HG02852 (cell line): Measurements from ENCODE around the gene TOGARAM2.

Experiments used
- ATAC-seq: cut with Tn5 transposase; IDR thresholded peaks from one replicate; pipeline ENCODE4 v1.9.1; 2021; ENCODE audit warnings: mild to moderate bottlenecking, moderate library complexity; ENCODE audit not compliant: unreplicated experiment

TOGARAM2 gene

GRCh38 chr2:28981016-28981441, at the start of gene TOGARAM2:
Gene TOGARAM2 (plus strand): TSS chr2:28981298. CDS start chr2:28994835, 13,537 bp downstream.
- ATAC-seq = no peak

DNA sequence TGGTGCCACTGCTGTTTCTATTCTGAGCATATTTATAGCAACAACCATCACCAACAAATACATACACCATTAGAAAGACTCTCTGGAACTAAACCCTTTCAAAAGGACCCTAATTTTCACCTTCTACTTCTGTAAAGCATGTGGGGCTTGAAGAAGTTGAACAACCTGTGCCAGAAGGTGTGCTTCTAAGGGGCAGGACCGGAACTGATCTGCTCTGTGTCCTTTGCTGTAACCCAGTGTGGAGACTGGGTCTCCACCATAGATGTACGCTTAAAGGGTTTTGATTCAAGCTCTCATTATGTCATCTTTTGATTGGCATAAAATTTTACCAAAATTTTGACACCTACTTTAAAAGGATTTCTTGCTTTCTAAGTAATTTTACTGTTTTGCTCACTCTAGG, 46.3 kb upstream of the TOGARAM2 start:
- no peak for ATAC-seq

DNA sequence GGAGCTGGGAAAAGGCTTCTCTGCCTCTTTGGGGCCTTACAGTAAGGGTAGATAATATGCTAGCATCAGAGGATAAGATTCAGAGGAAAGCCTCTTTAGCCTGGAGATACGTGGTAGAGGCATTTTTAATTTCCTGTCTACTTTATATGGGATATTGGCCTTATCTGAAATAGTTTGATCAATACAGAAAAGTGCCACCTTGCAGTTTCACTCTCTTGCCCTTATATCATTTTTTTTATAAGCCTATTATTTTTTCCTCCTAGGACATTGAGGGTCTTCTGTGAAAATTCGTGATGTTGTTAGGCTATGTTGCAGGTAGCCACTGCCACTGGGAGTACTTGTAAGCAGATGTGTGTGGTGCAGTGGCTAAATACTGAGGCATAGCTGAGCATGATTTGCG, 40.1 kb upstream of the TOGARAM2 start:
- ATAC-seq = no peak

DNA sequence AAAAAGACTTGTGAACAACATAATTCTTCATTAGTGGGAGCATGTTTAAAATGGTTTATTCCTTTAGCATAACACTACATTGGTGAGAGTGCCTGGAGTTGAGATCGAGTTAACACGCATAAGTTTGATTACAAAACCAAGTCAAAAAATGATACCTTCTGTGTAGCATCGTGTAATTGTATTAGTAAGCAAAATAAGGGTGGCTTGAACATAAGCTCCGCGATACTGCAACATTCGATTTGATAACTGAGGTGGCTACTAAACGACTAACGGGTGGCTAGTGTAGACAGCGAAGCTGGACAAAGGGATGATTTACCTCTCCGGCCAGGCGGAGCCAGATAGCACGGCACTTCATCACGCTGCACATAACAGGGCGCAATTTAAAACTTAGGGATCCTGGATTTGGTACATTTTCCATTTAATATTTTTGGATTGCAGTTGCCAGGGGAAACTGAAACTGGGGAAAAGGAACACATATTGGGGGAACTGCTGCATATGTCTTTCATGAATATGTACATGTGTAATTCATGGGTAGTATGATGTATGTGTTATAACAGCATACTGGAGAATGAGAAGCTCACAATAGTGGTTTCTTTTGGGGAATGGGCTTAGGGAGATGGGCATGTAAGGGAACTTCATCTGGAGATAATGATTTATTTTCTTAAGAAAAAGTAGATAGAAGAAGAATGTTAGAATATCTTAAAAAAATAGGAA, 36.4 kb upstream of the TOGARAM2 start:
- no peak for ATAC-seq

DNA sequence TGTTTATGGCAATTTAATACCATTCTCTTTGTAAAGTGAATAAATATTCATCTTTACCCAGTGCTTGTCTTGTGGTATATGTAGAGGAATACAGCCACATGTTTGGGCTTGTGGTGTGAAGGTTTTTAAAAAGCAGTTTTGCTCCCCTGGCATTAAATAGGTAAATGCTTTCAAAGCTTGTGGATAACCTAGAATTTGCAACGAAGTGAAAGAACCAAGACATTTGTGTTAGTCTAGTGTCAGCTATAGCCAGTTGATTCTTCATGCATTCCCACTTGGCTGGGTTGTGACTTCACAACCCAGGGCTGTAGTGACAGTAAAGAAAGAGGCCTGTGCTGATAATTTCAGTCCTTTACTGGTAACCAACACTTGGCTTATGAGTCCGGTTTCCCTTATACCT, 32.9 kb upstream of the TOGARAM2 start:
- no peak for ATAC-seq

- no peak for ATAC-seq
Measured at GRCh38 chr2:28949190-28949589, 31.9 kb upstream of the TOGARAM2 start.

DNA sequence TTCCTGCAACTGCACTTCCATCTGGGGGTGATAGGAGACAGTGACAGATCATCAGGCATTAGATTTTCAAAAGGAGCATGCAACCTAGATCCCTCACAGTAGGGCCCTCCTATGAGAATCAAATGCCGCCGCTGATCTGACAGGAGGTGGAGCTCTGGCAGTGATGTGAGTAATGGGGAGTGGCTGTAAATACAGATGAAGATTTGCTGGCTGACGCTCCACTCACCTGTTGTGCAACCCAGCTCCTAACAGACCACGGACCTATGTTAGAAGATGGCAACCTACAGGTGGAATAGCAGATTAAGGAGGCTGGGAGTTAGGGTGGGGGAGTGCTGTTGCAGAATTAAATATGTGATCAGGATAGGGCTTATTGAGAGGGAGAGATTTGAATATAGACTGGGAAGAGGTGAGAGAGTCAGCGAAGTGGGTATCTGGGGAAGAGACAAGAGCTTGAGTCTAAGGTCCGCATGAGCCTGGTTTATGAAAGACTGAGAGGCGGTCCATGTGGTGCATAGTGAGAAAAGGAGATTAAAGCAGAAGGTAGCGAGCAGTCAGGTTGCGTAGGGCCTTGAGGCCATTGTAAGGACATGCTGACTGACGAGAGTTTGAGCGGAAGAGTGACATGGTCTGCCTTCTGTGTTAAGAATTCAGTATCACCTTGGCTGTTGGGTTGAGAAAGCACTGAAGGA, 31.3 kb upstream of the TOGARAM2 start:
- ATAC-seq = no peak

DNA sequence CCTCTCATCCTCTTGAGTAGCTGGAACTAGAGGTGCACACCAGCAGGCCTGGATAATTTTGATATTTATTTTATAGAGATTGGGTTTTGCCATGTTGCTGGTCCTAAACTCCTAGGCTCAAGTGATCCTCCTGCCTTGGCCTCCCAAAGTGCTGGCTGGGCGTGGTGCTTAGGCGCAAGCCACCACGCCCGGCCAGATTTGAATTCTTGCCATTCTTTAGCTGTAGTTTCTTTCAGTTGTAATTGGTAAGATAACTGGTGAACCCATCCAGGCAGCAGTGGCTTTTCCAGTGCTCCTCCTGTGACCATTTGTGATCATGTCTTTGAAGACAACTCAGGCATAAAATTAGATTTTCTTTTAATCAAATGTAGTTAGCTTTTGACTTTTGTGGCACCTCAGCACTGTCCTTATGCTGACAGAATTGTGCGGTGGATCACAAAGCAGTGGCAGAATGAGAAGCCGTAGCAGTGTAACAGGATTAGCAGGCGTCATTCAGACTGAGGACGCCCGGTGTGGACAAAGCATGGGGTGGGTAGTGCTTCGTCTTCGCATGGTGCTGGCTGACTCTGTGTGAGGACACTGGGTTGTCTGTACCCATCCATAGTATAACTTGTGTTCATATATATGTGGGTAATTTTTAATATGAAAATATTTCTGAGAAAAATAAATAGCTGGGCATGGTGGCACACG, 30.0 kb upstream of the TOGARAM2 start:
- no peak for ATAC-seq

DNA sequence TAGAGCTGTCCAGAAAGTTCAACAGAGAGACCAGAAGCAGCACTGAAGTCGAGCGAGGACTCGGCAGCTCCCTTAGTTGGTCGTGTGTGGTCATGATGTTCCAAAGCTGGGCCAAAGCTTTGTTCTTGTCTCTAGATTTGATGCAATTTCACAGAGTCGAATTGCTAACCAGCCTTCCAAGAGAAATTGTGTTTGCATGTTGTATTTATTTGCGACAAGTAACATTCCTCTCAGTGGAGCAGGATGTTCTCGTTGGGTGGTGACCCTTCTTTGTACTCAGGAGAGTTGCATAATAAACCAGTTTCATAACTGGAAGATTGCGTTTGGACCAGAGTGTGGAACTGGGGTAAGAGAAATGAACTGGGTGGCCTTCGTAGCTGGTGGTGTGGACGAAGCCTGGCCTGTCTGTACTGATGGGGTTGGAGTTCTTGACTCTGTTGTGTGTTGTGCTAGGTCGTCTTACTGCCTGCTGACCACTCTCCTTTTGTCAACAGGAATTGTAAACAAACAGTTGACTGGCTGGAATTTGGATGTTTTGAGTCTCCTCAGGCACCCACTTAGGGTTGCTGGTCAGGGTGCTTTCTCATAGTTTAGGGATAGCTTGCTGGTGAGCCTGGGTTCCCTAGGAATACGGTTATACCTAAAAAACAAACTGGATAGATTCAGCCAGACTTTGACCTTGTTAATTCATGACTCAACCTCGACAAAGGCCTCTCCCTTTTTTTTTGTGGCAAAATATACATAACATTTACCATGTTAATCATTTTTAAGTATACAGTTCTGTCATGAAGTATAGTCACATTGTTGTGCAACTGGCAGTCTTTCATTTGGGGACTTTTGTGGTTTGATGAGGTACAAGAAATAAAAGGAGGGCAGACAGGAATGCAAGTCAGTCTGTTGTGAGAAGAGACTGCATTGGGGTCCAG, 28.9 kb upstream of the TOGARAM2 start:
- ATAC-seq = no peak

GRCh38 chr2:28952836-28953211, 28.3 kb upstream of the TOGARAM2 start:
- ATAC-seq = no peak

DNA sequence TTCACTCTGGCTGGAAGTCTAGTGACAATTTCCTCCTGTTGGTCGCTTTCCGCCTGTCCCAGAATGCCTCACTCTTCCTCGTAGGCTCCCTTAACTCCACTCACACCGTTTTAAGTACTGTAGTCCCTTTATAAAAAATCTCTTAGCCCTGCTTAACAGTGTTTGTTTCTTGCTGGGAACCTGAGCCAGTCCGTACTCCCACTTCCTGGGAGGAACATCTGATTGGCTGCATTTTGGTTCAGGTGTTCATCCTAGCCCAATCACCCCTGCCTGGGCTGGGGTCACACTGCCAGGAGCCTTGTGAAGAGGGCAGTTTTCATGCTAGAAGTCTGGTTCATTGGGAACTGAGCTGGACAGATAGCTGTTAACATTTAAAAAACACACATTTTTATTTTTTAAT, 25.6 kb upstream of the TOGARAM2 start:
- ATAC-seq = no peak

DNA sequence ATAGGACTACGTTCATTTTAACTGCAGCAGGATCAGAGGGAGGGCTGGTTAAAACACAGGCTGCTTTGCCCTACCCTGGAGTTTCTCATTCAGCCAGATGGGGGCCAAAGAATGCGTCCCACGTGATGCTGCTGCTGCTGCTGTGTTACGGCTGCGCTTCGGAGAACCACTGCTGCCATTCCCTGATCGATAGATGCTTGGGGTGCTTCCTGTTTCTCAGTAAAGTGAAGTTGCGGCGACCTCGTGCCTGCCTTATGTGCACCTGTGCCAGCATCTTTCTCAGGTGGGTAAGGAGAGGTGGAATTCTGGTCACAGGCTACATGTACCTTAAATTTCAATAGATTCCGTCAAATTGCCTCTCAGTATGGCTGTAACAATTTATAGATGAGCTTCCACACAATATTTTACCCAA, 24.7 kb upstream of the TOGARAM2 start:
- no peak for ATAC-seq

GRCh38 chr2:28956890-28957289, 24.2 kb upstream of the TOGARAM2 start:
- ATAC-seq = no peak

- no peak for ATAC-seq
Measured at GRCh38 chr2:28958689-28959088, 22.4 kb upstream of the TOGARAM2 start.

- no peak for ATAC-seq
Measured at GRCh38 chr2:28960401-28960800, 20.7 kb upstream of the TOGARAM2 start.

- ATAC-seq = no peak
Measured at GRCh38 chr2:28962505-28962904, 18.6 kb upstream of the TOGARAM2 start.

- no peak for ATAC-seq
Measured at GRCh38 chr2:28970464-28971160, 10.5 kb upstream of the TOGARAM2 start.

- no peak for ATAC-seq
Measured at GRCh38 chr2:28972778-28973335, 8.2 kb upstream of the TOGARAM2 start.

GRCh38 chr2:28974252-28974651, 6.8 kb upstream of the TOGARAM2 start:
- ATAC-seq = no peak

GRCh38 chr2:28975671-28976070, 5.4 kb upstream of the TOGARAM2 start:
- ATAC-seq = no peak
